Epithelial cell of esophagus (primary cell): Measurements from ENCODE around the gene COL6A1.

Experiments
- DNase-seq: peaks from one replicate; pipeline ENCODE4 v3.0.0; 2010; ENCODE audit warnings: low read depth
- H3K4me3 ChIP-seq: 2 replicates; pipeline ENCODE4 v1.5.1; 2011; ENCODE audit warnings: mild to moderate bottlenecking, low read length, control low read depth
- CTCF ChIP-seq: IDR thresholded peaks from 2 replicates; pipeline ENCODE4 v1.5.1; 2011; ENCODE audit warnings: low read depth, mild to moderate bottlenecking, low read length, control low read depth, inconsistent platforms; ENCODE audit not compliant: insufficient read depth; ENCODE audit errors: missing control alignments

COL6A1 gene, protein sequence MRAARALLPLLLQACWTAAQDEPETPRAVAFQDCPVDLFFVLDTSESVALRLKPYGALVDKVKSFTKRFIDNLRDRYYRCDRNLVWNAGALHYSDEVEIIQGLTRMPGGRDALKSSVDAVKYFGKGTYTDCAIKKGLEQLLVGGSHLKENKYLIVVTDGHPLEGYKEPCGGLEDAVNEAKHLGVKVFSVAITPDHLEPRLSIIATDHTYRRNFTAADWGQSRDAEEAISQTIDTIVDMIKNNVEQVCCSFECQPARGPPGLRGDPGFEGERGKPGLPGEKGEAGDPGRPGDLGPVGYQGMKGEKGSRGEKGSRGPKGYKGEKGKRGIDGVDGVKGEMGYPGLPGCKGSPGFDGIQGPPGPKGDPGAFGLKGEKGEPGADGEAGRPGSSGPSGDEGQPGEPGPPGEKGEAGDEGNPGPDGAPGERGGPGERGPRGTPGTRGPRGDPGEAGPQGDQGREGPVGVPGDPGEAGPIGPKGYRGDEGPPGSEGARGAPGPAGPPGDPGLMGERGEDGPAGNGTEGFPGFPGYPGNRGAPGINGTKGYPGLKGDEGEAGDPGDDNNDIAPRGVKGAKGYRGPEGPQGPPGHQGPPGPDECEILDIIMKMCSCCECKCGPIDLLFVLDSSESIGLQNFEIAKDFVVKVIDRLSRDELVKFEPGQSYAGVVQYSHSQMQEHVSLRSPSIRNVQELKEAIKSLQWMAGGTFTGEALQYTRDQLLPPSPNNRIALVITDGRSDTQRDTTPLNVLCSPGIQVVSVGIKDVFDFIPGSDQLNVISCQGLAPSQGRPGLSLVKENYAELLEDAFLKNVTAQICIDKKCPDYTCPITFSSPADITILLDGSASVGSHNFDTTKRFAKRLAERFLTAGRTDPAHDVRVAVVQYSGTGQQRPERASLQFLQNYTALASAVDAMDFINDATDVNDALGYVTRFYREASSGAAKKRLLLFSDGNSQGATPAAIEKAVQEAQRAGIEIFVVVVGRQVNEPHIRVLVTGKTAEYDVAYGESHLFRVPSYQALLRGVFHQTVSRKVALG

GRCh38 chr21:45981151-45982091 is at the start of gene COL6A1:
TSS of gene COL6A1 (plus strand) at chr21:45981770. CDS start at chr21:45981851, 81 bp downstream.
- TF ChIP-seq CTCF = no peak
- DNase-seq = peak; percentile 46
- peak within 1 kb of the TSS; percentile 30 for H3K4me3 ChIP-seq

DNA sequence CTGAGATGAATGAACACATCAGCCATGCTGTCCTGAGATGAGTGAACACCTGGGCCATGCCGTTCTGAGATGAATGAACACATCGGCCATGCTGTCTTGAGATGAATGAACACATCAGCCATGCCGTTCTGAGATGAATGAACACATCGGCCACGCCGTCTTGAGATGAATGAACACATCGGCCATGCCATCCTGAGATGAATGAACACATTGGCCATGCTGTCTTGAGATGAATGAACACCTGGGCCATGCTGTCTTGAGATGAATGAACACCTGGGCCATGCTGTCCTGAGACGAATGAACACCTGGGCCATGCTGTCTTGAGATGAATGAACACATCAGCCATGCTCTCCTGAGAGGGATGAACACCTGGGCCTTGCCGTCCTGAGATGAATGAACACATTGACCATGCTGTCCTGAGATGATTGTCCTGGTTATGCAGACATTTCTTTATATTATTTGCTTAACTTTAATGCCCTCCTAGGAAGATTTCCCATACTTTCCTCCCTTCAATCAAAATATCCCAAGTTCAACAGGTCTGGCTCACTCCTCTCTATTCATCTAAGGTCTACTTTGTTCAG is 48.6 kb upstream of the COL6A1 start:
- DNase-seq = no peak
- no peak for TF ChIP-seq CTCF
- H3K4me3 ChIP-seq = no peak overlapping the region

DNA sequence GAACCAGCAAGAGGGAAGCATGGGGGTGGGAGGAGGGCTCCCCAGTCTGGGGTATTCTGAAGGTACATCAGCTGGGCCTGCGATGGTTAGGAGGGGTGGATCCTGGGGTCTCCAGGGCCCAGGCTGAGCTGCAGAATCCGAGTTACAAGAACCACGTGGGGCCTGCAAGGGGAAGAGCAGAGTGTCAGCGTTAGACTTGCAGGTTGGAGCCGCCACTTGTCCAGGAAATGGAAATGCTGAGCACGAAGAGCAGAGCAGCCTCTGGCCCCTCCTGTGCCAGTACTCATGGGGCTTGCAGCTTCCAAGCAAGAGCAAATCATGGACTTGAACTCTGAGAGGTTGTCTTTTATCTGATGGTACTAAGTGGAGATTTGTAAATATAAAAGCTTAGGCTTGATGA is 47.5 kb upstream of the COL6A1 start:
- no peak for DNase-seq
- TF ChIP-seq CTCF = no peak

DNA sequence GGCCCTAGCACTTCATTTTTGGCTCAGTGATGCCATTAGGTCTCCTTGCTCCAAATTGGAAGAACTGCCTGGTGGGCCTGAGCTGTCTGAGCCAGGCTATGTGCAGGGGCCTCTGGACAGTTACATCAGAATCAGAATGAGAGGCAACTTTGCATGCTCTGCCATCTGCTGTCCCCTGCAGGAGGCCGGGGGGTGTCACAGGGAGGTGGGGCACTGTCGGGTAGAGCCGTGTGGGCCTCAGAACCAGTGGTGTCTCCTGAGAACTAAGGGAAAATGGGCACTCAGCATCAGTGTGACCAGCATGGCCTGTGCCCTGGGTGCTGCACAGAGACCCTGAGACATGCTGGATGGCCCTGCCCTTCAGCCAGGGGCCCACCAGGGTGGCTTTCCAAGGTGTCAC is 47.0 kb upstream of the COL6A1 start:
- no peak overlapping the region for H3K4me3 ChIP-seq
- no peak for TF ChIP-seq CTCF
- no peak for DNase-seq

More for the DNA sequence above, 47.5 kb upstream of the COL6A1 start:
- H3K4me3 ChIP-seq = no peak overlapping the region

GRCh38 chr21:45935628-45936027 is 45.9 kb upstream of the COL6A1 start:
- TF ChIP-seq CTCF = no peak
- H3K4me3 ChIP-seq = no peak overlapping the region
- peak; percentile 13 for DNase-seq
